ENCODE data around the gene MS4A6E.

The MS4A6E gene

GRCh38 chr11:60370811-60371298 is 43.8 kb downstream of the MS4A6E start:
- TF ChIP-seq CTCF (IDR thresholded peaks at IDR 0.05; ENCODE audit: low read depth, low read length) = no peak
- no peak for DNase-seq (ENCODE audit: low read depth, low spot score)
- in situ Hi-C loops (cut with HindIII; ENCODE audit: low sequenced_read_pairs) = no loop called here
- no peak overlapping the region for H3K4me3 ChIP-seq (ENCODE audit: low read depth, low read length)

- in situ Hi-C loops (cut with HindIII; ENCODE audit: low sequenced_read_pairs) = no loop called here
Measured at GRCh38 chr11:60371386-60371785, 44.3 kb downstream of the MS4A6E start.

GRCh38 chr11:60371854-60372253 is 44.8 kb downstream of the MS4A6E start:
- in situ Hi-C loops (cut with HindIII; ENCODE audit: low sequenced_read_pairs) = no loop called here
- no peak for DNase-seq (ENCODE audit: low read depth, low spot score)
- no peak overlapping the region for H3K4me3 ChIP-seq (ENCODE audit: low read depth, low read length)
- no peak for TF ChIP-seq CTCF (IDR thresholded peaks at IDR 0.05; ENCODE audit: low read depth, low read length)

More at GRCh38 chr11:60371386-60371785, 44.3 kb downstream of the MS4A6E start:
- no peak overlapping the region for H3K4me3 ChIP-seq (ENCODE audit: low read depth, low read length)
- DNase-seq (ENCODE audit: low read depth, low spot score) = no peak
- no peak for TF ChIP-seq CTCF (IDR thresholded peaks at IDR 0.05; ENCODE audit: low read depth, low read length)

- no peak for DNase-seq (ENCODE audit: low read depth, low spot score)
- H3K4me3 ChIP-seq (ENCODE audit: low read depth, low read length) = no peak overlapping the region
- no peak for TF ChIP-seq CTCF (IDR thresholded peaks at IDR 0.05; ENCODE audit: low read depth, low read length)
- in situ Hi-C loops (cut with HindIII; ENCODE audit: low sequenced_read_pairs) = no loop called here
Measured at GRCh38 chr11:60372767-60373166, 45.7 kb downstream of the MS4A6E start.

DNA sequence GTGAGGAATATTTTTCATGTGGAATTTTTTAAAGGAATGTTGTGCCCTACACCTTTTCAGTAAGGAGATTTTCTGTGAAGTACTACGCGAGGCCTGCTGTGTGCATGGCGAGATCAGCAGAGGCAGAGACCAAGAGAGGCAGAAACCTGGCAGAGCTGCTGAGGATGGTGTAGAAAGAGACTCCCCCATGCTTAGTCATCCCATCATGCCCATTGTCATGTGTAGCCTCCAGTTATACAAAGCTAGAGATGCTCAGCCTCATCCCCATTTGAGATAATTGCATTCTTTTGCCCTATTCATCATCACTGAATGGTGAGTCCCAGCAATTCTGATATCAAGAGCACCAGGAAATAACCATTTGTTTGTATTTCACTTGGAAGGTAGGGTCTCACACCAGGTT is 48.3 kb downstream of the MS4A6E start:
- H3K4me3 ChIP-seq (ENCODE audit: low read depth, low read length) = no peak overlapping the region
- no peak for TF ChIP-seq CTCF (IDR thresholded peaks at IDR 0.05; ENCODE audit: low read depth, low read length)
- in situ Hi-C loops (cut with HindIII; ENCODE audit: low sequenced_read_pairs) = no loop called here
- no peak for DNase-seq (ENCODE audit: low read depth, low spot score)

DNA sequence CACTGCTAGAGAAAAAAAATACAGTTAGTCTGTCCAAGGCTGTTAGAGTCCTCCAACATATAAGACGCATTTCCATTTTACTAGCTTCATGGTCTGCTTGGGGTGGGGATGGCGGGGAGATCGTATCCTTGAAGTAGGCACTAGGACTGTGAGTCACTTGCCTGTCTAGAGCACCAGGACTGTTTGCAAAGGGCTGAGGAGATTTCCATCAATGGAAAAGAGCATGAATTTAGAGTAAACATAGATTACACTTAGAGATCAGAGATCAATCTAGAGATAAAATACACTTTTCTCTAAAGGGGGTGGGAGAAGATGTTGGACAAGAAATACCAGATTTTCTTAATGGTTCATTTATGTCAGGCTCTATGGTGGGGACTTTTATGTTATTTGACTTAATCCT is 49.5 kb downstream of the MS4A6E start:
- in situ Hi-C loops (cut with HindIII; ENCODE audit: low sequenced_read_pairs) = no loop called here
- no peak overlapping the region for H3K4me3 ChIP-seq (ENCODE audit: low read depth, low read length)
- no peak for TF ChIP-seq CTCF (IDR thresholded peaks at IDR 0.05; ENCODE audit: low read depth, low read length)
- DNase-seq (ENCODE audit: low read depth, low spot score) = no peak
